Esophagus squamous epithelium (tissue), 4 donors: ENCODE results near the gene TMEM126B.

ENCODE experiments used
- CTCF ChIP-seq, 6 experiments: fragments of 450-650 bp in 4 of 6; fragments of 200-600 bp in 2 of 6; sonication (generic) in 2 of 6; IDR thresholded peaks; one replicate each; pipeline ENCODE4 v1.5.1; 2016 to 2019; ENCODE audit warnings: antibody characterized with exemption in 6 of 6, mild to moderate bottlenecking in 4 of 6, moderate library complexity in 4 of 6
- POLR2A ChIP-seq, 4 donors: fragments of 450-650 bp; IDR thresholded peaks; one replicate each; pipeline ENCODE4 v1.6.1; 2017; ENCODE audit warnings: antibody characterized with exemption in 4 of 4, mild to moderate bottlenecking in 4 of 4, moderate library complexity in 3 of 4

GRCh38 chr11:85656777-85657176 is 28.4 kb downstream of the TMEM126B start:
- TF ChIP-seq CTCF (IDR thresholded peaks at IDR 0.05) (no peak), POLR2A (IDR thresholded peaks at IDR 0.05) (no peak)
